GM19240 (cell line): Measurements from ENCODE around the gene C16orf92.
"Not testable (repeated sequence)": the region's sequence is repeated elsewhere in the genome, so short reads cannot be mapped to it uniquely, and the experiment has no call there.

Experiments used
- DNase-seq: peaks from one replicate; pipeline ENCODE4 v3.0.0; 2011; ENCODE audit warnings: low spot score; ENCODE audit not compliant: insufficient read length

The C16orf92 gene

DNA sequence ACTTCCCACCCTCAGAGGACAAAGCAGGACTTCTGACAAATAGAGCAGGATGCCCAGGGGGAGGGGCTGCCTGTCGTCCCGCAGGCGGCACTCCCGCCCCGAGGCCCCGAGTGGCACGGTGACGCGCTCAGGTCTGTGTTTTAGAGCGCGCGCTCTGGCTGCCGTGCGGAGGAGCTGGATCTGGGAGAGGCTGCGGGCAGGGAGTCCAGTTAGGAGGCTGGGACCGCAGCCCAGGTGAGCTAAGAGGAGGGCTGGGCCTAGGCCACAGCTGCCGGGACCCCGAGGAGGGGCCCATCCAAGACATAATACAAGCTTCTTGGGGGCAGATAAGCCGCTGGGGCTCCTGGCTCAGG is 18.6 kb upstream of the C16orf92 start:
- no peak for DNase-seq

DNA sequence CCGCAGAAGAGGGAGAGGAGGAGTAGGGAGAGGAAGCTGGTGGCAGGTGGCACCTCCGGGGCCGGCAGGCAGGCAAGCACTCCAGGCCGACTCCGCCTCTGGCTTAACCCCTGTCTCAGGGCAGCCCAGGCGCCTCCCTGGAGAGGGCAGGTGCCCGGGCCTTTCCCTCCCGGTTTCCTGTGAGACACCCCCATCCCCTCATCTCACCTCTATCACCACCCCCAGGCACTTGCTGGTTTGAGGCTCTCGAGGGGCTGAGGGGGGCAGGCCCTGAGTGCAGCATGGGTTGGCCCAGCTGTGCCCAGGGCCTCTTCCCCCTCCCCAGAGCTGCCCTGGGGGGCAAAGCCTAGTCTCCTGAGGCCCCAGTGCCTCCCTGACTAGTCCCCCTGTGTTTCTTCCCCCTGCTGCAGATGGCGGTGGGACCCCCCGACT is 18.2 kb upstream of the C16orf92 start:
- DNase-seq = no peak

DNA sequence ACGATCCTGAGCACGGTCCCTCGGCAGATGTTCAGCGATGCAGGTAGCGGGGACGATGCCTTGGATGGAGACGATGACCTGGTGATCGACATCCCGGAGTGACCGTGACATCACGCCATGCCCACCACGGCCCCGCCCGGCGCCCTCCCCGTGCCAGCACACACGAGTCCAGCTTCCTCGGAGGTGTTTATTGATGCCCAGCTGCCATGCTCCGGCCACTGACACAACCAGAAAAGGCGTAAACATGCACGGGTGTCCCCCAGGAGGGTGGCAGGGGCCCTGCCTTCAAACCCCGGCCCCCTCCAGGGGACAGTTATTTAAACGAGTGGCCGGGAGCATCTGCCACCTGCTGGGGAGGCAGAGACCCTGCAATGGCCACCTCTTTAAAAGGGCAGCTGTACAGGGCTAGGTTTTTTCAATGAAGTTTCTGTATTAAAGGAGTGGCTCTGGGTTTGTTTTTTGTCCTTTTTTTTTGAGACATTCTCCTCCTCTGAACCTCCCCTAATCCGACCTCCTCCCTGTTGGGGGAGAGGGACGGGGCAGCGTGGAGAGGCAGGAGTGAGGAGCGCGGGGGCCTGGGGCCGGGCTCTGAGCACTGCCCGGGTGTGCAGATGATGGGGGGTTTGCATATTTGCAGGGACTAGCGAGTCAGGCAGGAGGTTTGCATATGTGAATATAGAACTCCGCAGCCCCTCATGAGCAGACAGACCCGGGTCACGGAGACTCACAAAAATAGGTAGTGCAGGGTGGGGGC is 17.5 kb upstream of the C16orf92 start:
- DNase-seq = peak; percentile 71

GRCh38 chr16:30006095-30006473 is 16.9 kb upstream of the C16orf92 start:
- DNase-seq = no peak

DNA sequence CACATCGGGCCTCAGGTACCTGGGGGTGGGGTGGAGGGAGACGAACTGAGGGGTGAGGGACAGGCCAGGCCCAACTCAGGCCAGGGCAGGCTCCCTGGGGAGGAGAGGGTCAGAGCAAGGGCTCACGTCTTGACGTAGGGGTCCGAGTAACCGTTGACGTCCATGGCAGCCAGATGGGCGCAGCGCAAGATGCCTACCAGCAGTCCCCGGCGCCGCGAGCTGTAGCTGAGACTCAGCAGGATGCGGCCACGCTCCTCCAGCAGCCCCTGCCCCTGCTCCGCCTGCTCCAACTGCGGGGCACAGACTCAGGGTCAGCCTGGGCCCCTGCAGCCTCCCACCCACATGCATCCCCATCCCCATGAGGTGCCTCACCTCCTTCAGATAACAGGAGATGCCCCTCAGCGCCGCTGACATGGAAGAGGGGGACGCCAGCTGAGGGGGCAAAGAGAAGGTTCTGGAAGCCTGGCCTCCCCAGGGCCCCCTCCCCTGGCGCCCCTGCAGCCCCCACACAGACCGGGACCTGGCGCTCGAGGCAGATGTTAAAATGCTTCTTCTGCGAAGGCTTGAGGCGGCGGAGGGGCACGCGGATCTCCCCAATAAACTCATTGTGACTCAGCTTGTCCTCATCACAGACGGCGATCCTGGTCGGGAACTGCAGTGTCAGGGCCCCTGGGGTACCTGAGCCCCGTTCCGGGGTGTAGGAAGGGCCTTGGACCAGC is 16.2 kb upstream of the C16orf92 start:
- no peak for DNase-seq

GRCh38 chr16:30007378-30007895 is 15.6 kb upstream of the C16orf92 start:
- no peak for DNase-seq

- no peak for DNase-seq
Measured at GRCh38 chr16:30009085-30009862, 13.7 kb upstream of the C16orf92 start.

DNA sequence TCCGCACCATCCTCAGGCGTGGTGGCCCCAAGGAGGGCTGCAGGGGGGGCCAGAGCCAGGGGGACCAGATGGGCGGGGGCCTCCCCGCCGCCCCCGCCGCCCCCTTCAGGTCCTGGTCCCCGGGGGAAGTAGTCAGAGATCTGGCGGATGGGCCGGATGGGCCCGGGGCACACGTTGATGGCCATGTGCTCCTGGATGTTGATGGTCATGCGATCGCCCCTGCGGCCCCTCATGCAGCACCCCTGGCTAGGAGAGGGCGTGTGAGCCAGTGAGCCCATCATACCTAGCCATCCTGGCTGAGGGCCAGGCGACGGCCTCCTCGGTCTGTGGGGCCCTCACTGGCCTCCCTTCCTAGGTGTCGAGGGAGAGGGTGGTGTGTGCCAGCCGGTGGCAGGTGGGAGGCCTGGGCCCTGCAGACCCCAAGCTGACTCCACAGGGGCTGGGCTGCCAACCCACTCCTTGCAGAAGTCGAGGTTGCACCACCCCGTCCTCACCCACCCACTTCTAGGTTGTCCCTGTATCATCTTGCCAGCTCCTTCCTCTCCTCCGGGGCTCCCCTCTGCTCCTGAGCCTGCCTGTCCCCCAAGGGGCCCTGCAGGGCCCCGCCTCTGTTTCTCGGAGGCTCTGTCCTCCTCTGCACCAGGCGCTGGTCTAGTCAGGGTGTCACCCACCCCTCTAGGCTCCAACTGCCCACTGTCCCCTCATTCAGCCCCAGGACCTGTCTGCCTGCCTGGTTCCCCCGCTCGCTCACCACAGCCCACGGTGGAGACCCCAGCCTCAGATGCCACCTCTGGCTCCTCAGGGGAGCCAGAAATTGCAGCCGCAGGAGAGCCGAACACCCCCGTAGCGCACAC is 12.8 kb upstream of the C16orf92 start:
- DNase-seq = no peak

DNA sequence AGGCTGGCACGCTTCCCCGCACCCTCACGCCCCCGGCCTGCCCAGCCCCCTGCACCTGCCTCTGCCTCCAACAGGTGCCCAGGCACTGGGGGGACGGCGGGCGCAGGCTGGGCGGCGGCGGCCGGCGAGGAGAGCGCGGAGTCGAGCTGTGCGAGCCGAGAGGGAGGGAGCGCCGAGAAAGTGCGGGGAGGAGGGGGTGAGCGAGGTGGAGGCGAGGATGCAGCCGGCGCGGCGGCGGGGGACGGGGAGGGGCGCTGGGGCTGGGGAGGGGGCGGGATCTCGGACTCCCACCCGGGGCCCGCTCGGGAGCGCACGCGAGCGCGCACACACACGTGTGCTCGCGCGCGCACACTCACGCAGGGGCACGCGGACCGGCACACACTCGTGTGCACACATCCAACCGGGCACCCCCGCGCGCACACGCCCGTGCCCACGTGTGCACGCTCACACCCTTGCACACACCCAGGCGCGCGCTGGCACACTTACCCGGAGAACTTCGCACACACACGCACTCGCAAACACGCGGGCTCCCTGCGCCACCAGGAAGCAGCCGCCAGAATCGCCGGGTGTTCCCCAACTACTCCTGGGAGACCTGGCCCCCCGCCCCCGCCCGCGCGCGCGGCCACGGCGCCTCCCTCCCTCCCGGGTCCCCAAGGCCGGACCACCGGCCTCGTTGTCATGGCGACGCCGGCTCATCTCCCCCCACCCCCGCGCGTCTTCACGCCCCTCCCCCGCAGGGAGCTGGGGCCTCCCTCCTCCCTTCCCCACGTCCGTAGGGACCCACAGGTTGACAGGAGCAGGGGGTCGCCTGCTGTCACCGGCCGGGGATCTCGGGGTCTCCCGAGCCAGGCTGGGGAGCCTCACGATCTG is 11.9 kb upstream of the C16orf92 start, which contains the start of gene DOC2A:
Gene DOC2A, minus strand, starts transcription at position 184 of the 870 bp plus-strand sequence. CDS start 805 bp downstream, outside the sequence.
- no peak for DNase-seq

DNA sequence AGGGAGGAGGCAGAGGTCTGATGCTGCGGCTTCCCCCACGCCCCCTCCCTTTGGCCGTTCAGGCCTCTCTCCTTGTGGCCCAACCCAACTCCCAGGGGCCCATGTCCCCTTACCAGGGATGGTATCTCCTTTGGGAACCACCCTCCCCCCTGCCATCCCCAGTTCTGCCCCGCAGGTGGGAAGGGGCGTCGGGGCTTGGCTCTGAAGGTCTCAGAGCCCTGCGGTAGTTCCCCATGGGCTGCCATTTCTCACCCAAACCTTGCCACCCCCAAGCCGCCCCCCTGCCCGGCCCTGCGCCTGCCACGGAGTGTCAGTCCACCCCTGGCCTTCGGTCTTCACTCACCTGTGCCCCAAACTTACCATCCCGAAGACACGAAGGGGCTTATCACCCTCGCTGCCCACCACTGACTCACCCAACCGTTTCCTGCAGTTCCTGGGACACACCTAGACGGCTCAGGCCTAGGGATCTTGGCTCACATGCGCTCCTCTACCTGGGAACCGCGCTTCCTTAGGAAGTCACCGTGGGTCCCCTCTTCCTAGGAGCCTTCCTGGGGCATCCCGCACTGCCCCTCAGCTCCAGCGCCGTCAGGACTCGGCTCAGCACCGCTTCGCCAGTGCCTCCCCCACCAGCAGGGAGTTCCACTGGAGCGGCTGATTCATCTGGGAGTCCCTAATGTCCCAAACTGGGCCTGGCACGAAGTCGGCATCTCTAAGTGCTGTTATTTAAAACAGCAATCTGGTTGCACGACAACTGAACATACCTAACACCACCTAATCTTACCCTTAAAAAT is 11.1 kb upstream of the C16orf92 start:
- DNase-seq = no peak

GRCh38 chr16:30012598-30012997 is 10.4 kb upstream of the C16orf92 start:
- not testable (repeated sequence) for DNase-seq

DNA sequence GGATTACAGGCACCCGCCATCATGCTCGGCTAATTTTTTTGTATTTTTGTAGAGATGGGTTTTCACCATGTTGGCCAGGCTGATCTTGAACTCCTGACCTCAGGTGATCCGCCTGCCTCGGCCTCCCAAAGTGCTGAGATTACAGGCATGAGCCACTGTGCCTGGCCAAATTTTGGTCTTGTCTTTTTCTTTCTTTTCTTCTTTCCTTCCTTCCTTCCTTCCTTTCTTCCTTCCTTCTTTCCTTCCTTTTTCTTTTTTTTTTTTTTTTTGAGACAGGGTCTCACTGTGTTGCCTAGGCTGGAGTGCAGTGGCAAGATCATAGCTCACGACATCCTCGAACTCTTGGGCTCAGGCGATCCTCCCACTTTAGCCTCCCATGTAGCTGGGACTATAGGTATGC is 7.5 kb upstream of the C16orf92 start:
- DNase-seq = not testable (repeated sequence)

- no peak for DNase-seq
Measured at GRCh38 chr16:30016555-30017276, 6.3 kb upstream of the C16orf92 start.

- DNase-seq = no peak
Measured at GRCh38 chr16:30017277-30017656, 5.7 kb upstream of the C16orf92 start.

DNA sequence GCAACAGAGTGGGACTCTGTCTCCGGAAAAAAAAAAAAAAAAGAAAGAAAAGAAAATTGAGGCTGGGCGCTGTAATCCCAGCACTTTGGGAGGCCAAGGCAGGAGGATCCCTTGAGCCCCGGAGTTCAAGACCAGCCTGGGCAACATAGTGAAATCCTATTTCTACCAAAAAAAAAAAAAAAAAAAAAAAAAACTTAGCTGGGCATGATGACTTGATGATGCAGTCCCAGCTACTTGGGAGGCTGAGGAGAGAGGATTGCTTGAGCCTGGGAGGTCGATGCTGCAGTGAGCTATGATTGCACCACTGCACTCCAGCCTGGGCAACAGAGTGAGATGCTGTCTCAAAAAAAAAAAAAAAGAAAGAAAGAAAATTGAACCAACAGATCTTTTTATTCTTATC is 5.1 kb upstream of the C16orf92 start:
- not testable (repeated sequence) for DNase-seq

- DNase-seq = no peak
Measured at GRCh38 chr16:30018731-30019158, 4.3 kb upstream of the C16orf92 start.

- DNase-seq = no peak
Measured at GRCh38 chr16:30023586-30023985, 588 bp downstream of the C16orf92 start.

- DNase-seq = no peak
Measured at GRCh38 chr16:30024451-30024850, 1.5 kb downstream of the C16orf92 start.
